Smooth muscle cell (in vitro differentiated cells): ENCODE data around the gene NFKBIA. TPM values are rescaled to one million over a fixed set of nuclear protein-coding genes. Genes with fewer than 3 reads are reported as not detected.

Experiments
- DNase-seq: peaks from one replicate; lab custom pipeline; 2025; ENCODE audit not compliant: unreplicated experiment; lab: John Stamatoyannopoulos, UW
- H2AFZ ChIP-seq: fragments of 200-600 bp; sonication (generic); 2 replicates; pipeline ENCODE4 v1.6.0; 2016; ENCODE audit warnings: antibody characterized with exemption, low read depth, mild to moderate bottlenecking
- H3F3A ChIP-seq: fragments of 200-600 bp; sonication (generic); 2 replicates; pipeline ENCODE4 v1.6.0; 2017; ENCODE audit warnings: antibody characterized with exemption, low read depth
- H3K27ac ChIP-seq: fragments of 200-600 bp; sonication (generic); 2 replicates; pipeline ENCODE4 v1.5.1; 2016; ENCODE audit warnings: low read depth, mild to moderate bottlenecking
- H3K27me3 ChIP-seq: fragments of 200-600 bp; sonication (generic); 2 replicates; pipeline ENCODE4 v1.6.1; 2016; ENCODE audit warnings: low read depth, mild to moderate bottlenecking
- H3K36me3 ChIP-seq: fragments of 200-600 bp; sonication (generic); 2 replicates; pipeline ENCODE4 v1.5.1; 2016; ENCODE audit warnings: low read depth
- H3K4me1 ChIP-seq: fragments of 200-600 bp; sonication (generic); 2 replicates; pipeline ENCODE4 v1.5.1; 2016; ENCODE audit warnings: low read depth
- H3K4me2 ChIP-seq: fragments of 200-600 bp; sonication (generic); 2 replicates; pipeline ENCODE4 v1.6.0; 2016; ENCODE audit warnings: mild to moderate bottlenecking
- H3K4me3 ChIP-seq: fragments of 200-600 bp; sonication (generic); 2 replicates; pipeline ENCODE4 v1.5.1; 2016; ENCODE audit warnings: mild to moderate bottlenecking
- H3K79me2 ChIP-seq: fragments of 200-600 bp; sonication (generic); 2 replicates; pipeline ENCODE4 v1.6.0; 2016; ENCODE audit warnings: low read depth, mild to moderate bottlenecking
- H3K9ac ChIP-seq: fragments of 200-600 bp; sonication (generic); 2 replicates; pipeline ENCODE4 v1.6.0; 2016; ENCODE audit warnings: low read depth
- H3K9me3 ChIP-seq: fragments of 200-600 bp; sonication (generic); replicated peaks from 2 replicates; pipeline ENCODE4 v1.5.1; 2016; ENCODE audit warnings: low read depth
- H4K20me1 ChIP-seq: fragments of 200-600 bp; sonication (generic); 2 replicates; pipeline ENCODE4 v1.6.0; 2016; ENCODE audit warnings: low read depth
- CTCF ChIP-seq: fragments of 200-600 bp; sonication (generic); IDR thresholded peaks from 2 replicates; pipeline ENCODE4 v1.5.1; 2017; ENCODE audit warnings: borderline replicate concordance, mild to moderate bottlenecking, antibody characterized with exemption; ENCODE audit not compliant: insufficient read depth, poor library complexity, severe bottlenecking
- WGBS: methylation state at CpG from one replicate; pipeline ENCODE4 v1.1.7; 2016; ENCODE audit warnings: low lambda C conversion rate; 5-methylcytosine and 5-hydroxymethylcytosine counted together
- polyA plus RNA-seq: library from polyadenylated mRNA; unstranded; fragments of >200 nt; fragmentation: Nextera tagmentation; extraction: Ambion mirVana; gene quantifications from 2 replicates; pipeline ENCODE4 v1.2.1, GENCODE V29; 2016
- total RNA-seq: library from RNA; depleted of rRNA; stranded (reverse); fragments of >200 nt; gene quantifications from 2 replicates; pipeline ENCODE4 v1.2.3, GENCODE V29; 2014

The NFKBIA gene
- total RNA-seq: 170 and 215 TPM in 2 replicates
- polyA plus RNA-seq: 207 and 223 TPM in 2 replicates

GRCh38 chr14:35404449-35405303 is at the start of gene NFKBIA:
TSS of gene NFKBIA (minus strand) at chr14:35404749. CDS start at chr14:35404644, 105 bp downstream.
- TF ChIP-seq CTCF: peak; percentile 19

DNA sequence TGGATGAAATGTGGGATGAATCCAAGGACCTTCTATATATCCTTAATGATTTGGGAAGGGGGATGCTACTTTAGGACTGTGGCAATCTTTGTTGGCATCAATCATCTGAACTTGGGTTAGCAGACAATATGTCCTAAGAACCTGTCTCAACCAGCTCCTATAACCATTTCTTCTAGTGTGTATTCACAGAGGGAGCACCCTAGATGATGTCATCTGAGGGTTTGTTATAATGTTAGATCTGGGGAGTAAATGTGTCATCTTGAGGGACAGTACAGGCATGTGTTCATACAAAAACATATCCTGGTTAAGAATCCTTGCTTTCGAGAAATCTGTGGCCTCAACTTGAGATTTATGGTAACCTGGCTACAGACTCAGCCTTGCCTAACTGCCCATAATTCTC is 41.9 kb upstream of the NFKBIA start:
- H3K27me3 ChIP-seq: no peaks in the 10 kb centered on the region
- H3K4me2 ChIP-seq: no peak overlapping the region
- no peaks in the 10 kb centered on the region for H3F3A ChIP-seq
- H3K27ac ChIP-seq: no peak overlapping the region
- H3K4me1 ChIP-seq: no peaks in the 10 kb centered on the region
- no peaks in the 10 kb centered on the region for H4K20me1 ChIP-seq
- H3K9ac ChIP-seq: no peak overlapping the region
- H2AFZ ChIP-seq: no peak overlapping the region
- H3K4me3 ChIP-seq: no peak overlapping the region
- no peak for DNase-seq
- H3K9me3 ChIP-seq: no peaks in the 10 kb centered on the region
- no peak for TF ChIP-seq CTCF
- WGBS: 100% methylated on average over 1 of the region's 1 CpG
- no peaks in the 10 kb centered on the region for H3K79me2 ChIP-seq
- no peaks in the 10 kb centered on the region for H3K36me3 ChIP-seq

More at GRCh38 chr14:35404449-35405303, at the start of gene NFKBIA:
- Histone ChIP-seq H3K36me3 (peaks cover 10% of the 10 kb centered on the region), H3K9ac (peak within 1 kb of the TSS; percentile 98), H3K4me3 (peak within 1 kb of the TSS; percentile 99), H3K27ac (peak within 1 kb of the TSS; percentile 88), H3K79me2 (peaks cover 26% of the 10 kb centered on the region), H3K4me2 (peak within 1 kb of the TSS; percentile 87), H3K27me3 (no peaks in the 10 kb centered on the region), H3K4me1 (peaks cover 27% of the 10 kb centered on the region), H3F3A (peaks cover 32% of the 10 kb centered on the region), H3K9me3 (no peaks in the 10 kb centered on the region), H2AFZ (peak within 1 kb of the TSS; percentile 91), H4K20me1 (peaks cover 33% of the 10 kb centered on the region)
- 1% methylated on average over 56 of the region's 69 CpGs for WGBS
- DNase-seq: peak; percentile 84

DNA sequence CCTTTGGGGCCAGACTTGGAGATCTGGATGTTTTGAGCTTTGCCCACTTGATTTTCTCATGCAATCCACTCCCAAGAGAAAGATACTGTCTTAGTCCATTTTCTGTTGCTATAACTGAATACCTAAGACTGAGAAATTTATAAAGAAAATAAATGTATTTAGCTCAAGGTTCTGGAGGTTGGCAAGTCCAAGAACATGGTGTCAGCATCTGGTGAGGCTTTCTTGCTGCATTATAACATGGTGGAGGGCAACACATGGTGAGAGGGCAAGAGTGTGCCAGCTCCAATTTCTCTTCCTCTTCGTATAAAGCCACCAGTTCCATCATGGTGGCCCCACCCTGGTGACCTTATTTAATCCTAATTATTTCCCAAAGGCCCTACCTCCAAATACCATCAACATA is 39.6 kb upstream of the NFKBIA start:
- no peaks in the 10 kb centered on the region for H3F3A ChIP-seq
- WGBS: 90% methylated on average over 1 of the region's 1 CpG
- H3K4me3 ChIP-seq: no peak overlapping the region
- H3K27me3 ChIP-seq: no peaks in the 10 kb centered on the region
- H4K20me1 ChIP-seq: no peaks in the 10 kb centered on the region
- H3K79me2 ChIP-seq: no peaks in the 10 kb centered on the region
- no peak overlapping the region for H3K27ac ChIP-seq
- DNase-seq: no peak
- no peak overlapping the region for H3K4me2 ChIP-seq
- H3K9me3 ChIP-seq: no peaks in the 10 kb centered on the region
- no peak for TF ChIP-seq CTCF
- H2AFZ ChIP-seq: no peak overlapping the region
- H3K4me1 ChIP-seq: no peaks in the 10 kb centered on the region
- H3K9ac ChIP-seq: no peak overlapping the region
- no peaks in the 10 kb centered on the region for H3K36me3 ChIP-seq
